Activated effector memory CD4-positive, alpha-beta T cell treated with Interleukin-2 at 50 U/mL for 16 hours (primary cell): ENCODE measurements around the gene ZNF354B.
"Not testable (repeated sequence)": the region's sequence is repeated elsewhere in the genome, so short reads cannot be mapped to it uniquely, and the experiment has no call there.

Experiments used
- DNase-seq: peaks from one replicate; pipeline ENCODE4 v3.0.0-alpha.2; 2020

Gene ZNF354B

DNA sequence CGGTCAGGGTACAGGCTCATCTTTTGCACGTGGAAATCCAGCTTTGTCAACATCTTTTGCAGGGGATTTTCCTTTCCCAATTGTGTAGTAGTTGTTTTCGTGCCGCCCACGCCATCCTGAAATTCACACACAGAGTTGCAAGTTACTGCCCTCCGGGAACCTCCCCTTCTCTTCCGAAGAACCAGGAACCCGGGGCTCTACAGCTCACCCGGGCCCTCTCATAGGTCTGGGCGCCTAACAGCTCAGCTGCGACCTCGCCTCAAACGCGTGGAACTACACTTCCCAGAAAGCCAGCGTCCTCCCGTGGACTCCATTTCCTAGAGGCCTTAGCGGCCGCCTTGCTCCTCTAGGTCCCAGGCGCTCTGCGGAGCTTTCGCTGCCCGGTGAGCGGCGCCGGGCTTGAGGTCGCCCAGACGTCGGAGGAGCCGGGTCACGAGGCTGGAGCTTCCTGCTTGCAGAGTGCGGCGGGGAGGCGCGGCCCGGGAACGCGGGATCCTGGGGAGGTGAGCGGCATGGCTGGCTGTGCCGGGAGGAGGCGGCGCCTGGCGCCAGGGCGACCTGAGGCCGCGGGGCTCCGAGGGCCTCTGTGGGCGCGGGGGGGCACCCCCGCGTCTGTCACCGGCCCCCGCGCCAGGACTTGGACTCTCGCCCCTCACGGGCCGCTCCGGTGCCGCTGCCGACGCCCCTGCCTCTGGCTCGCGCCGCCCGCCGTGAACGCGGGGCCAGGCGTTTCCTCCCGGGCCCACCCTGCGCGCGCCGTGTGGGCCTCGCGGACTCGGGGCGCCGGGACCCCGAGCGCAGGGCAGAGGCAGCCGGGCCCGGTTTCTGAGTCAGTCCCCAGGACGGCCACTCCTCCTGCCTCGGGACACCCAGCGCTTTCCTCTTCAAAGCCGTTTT, at the start of gene ZNF354B:
TSS of gene ZNF354B (plus strand) at position 329 of the 897 bp plus-strand sequence. CDS start 1,095 bp downstream, outside the sequence.
- peak; percentile 75 for DNase-seq

DNA sequence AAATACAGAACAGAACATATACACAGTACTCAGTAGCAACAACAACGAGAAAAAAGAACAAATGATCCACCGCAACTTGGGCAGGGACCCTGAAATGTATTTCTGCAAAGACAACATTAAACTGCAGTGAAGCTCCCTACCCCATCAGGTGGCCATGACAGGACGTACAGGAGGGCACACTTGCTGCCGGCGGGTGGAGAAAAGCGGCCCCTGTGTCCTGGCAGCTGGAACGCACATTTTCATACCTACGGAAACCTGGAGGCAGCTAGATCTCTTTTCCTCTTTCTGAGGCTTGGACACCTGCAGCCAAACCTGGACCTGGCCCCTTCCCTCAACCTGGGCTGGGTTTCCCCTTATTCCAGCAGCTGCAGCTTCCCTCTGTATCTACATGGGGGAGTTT, 42.2 kb upstream of the ZNF354B start:
- no peak for DNase-seq

DNA sequence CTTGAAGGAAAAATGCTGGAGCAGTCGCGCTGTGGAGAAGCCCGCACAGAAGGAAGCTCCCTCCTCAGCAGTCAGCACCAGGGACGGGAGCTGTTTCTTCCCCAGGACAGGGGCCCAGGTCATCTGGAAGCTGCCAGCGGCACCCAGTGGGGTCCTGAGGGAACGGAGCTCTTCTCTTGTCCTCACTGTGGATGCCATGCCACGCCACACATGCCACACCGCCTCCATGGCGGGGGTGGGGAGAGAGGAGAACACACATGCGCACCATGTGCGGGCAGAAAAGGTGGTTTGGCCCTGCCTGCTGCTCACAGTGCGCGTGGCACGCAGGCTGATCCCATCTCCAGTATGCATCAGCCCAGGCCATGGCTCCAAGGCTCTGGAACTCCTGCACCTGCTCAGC, 41.7 kb upstream of the ZNF354B start:
- no peak for DNase-seq

DNA sequence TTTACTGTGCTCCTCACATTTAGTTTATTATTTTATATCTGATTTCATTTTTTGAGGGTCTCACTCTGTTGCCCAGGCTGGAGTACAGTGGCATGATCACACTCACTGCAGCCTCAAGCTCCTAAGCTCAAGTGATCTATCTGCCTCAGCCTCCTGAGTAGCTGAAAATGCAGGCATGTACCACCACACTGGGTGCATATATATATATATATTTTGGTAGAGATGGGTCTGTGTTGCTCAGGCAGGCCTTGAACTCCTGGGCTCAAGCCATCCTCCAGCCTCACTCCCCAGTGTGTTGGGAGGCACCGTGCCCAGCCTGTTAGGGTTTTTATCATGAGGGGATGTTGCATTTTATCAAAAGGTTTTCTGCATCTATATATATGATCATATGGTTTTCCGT, 39.8 kb upstream of the ZNF354B start:
- DNase-seq, result no peak

DNA sequence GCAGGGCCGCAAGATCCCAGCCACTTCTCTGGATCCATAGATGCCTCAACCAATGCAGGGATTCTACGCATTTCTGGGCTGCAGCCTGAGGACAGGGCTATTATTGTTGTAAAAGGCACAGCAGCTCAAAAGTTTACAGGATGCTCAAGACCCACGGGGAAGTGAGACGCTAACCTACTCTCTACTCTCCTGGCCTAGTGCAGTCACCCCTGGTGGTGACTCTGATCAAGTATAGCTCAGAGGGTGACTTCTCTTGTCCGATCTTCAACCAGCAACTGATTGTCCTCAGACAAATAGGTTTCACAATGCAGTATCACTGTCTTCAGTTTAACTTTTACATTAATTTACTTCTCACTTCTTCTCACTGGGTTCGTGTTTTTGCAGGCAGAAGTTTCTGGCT, 34.3 kb upstream of the ZNF354B start:
- DNase-seq, result no peak

DNA sequence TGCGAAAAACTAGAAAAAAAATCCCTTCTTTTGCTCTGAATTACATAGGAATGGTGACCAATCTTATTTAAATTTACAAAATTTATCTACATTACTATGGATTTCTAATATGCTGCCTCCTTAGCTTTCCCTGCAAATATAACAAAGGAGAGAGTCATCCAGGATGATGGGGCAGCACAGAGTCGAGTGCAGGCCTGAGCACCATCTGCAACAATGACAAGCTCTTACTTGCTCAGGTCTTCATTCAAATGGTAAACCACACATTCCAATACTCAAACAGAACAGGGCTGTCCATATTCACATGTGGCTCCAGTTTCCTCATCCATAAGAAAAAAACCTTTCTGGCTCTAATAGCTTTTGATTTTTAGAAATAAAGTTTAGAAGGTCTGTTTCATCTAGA, 33.5 kb upstream of the ZNF354B start:
- no peak for DNase-seq

DNA sequence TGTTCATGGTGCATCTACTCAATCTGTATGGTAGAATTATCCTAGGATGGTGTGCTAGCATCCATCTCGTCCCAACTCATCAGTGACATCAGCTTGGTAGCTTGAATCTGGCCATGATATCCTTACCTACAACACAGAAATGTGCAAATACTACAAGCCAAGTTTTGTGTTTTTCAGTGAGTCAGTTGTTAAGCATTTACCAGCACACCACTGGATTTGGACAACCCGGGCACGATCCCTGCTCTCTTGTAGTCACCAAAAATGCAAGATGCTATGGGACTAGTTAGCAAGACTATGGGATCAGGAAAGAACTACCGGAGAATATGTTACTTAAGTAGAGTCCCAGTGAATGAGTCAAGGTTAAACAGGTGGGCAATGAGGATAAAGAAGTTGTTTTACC, 32.1 kb upstream of the ZNF354B start:
- DNase-seq, result no peak

DNA sequence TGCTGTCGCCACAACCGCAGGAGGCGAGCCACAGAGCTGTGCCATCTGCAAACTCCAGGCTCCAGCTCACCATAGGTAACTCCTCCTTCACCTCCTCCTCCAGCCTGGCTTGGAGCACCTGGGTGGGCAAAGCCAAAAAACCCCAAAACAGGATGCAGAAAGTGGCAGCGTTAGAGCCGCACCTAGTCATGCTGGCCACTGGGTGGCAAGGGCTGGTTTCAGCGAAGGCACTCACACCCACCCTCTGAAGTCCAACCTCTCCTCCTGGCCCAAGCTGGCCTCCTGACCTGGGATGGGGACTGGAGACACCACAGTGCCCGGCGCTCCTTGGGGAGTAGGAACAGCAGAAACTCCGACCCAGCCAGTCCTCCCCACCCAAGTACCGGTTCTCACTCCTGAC, 28.7 kb upstream of the ZNF354B start:
- no peak for DNase-seq

DNA sequence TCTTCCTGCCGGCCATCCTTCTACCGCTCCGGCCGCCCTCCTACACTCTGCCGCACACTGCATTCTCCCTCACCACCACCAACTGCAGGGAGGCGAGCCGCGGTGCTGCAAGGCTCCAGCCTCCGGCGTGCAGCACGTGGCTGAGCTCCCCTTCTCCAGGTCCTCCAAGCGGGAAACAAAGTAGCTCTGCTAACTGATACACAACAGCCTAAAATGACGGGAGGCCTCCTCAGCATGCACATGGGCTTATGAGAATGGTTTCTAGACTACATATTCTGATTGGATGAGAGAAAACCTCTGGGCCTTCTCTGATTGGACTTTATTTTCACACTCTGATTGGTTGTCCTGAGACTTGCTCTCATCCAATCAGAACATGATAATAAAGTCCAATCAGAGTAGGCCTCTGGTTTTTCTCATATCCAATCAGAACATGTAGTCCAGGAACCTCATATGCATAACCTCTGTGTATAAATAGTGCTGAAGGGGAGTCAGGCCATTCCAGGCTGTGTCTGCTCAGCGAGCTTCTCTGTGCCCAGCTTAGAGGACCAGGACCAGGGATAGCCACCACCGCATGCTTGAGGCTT, 27.0 kb upstream of the ZNF354B start:
- no peak for DNase-seq

DNA sequence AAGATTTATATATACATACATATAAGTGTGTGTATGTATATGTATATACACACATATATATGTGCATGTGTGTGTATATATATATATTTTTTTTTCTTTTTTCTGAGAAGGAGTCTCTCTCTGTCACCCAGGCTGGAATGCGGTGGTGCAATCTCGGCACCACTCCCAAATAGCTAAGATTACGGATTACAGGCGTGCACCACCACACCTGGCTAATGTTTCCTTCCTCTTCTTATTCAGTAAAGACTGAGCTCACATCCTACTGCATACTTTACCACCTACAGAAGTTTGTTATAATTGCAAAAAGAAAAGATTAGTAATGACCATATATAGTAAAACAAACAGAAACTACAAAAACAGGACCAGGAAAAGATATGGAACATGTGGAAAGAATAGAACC, 23.1 kb upstream of the ZNF354B start:
- DNase-seq, result no peak

DNA sequence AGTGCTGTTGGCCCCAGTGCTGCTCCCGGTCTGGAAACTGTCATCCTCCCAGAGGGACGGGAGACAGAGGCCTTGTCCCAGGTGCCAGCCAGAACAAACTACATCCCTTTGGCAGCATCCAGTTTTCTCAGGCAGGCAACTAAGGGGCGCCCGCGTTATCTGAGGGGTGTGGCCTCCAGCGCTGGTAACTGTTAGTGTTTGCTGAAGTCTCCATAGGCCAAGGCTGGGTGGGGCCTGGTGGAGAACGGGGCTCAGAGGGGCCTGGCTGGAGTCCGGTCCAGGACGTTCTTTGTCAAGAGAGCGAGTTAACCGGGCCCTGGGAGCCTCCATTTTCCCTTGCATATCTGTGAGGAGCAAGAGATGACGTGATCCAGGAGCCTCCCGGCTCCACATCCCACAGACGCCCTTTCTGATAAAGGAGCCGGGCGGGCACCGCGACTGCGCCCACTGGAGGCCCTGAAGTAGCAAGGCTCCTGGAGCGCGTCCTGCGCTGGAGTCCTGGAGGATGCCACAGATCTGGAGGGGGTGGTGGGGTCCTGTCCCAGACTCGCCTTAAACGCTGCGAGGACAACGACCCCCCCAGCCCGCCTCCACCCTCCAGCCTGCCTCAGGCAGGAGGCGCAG, 20.9 kb upstream of the ZNF354B start:
- not testable (repeated sequence) for DNase-seq

- peak; percentile 3 for DNase-seq
These were observed 20.4 kb upstream of the ZNF354B start for GRCh38 chr5:178839319-178839704.

- not testable (repeated sequence) for DNase-seq
These were observed 19.4 kb upstream of the ZNF354B start for GRCh38 chr5:178840399-178840798.

- no peak for DNase-seq
These were observed 10.4 kb upstream of the ZNF354B start for GRCh38 chr5:178849316-178849715.

DNA sequence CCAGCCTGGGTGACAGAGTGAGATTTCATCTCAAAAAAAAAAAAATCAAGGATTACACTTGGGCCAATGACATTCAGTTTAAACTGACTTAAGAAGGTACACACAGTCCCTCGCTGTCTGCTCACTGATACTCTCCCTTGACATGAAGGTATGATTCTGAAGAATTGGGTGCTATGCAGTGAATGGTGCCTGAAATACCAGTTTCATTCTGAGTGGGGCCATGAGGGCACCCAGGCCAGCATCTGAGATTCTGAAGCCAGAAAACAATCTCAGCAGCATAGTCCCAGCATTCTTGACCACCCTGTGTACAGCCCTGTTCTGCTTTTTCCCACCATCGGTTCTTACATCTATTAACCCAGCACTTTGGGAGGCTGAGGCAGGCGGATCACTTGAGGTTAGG, 7.8 kb upstream of the ZNF354B start:
- no peak for DNase-seq

GRCh38 chr5:178854284-178854683, 5.5 kb upstream of the ZNF354B start:
- no peak for DNase-seq

GRCh38 chr5:178860615-178861014, 862 bp downstream of the ZNF354B start:
- not testable (repeated sequence) for DNase-seq

DNA sequence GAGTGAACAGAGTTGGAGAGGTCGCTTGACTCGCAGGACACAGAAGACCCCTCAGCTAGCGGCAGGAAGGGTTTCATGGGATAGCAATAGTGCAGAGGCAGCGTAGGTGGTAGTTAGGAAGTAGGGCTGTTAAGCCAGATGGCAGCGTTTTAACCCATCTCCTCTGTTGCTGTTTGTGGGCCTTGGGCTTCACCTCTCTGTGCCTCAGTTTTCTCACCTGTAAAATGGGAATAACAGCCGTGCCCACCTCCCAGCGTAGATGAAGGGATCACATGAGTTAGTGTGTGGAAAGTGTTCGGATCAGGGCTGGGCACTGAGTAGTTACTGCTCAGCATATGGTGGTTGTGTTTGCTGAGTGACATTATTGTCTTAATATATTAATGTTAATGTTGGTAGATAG, 1.9 kb downstream of the ZNF354B start:
- DNase-seq, result no peak

GRCh38 chr5:178866946-178867345, 7.2 kb downstream of the ZNF354B start:
- no peak for DNase-seq

- no peak for DNase-seq
These were observed 9.8 kb downstream of the ZNF354B start for GRCh38 chr5:178869577-178869976.

GRCh38 chr5:178870411-178870810, 10.7 kb downstream of the ZNF354B start:
- DNase-seq, result no peak

DNA sequence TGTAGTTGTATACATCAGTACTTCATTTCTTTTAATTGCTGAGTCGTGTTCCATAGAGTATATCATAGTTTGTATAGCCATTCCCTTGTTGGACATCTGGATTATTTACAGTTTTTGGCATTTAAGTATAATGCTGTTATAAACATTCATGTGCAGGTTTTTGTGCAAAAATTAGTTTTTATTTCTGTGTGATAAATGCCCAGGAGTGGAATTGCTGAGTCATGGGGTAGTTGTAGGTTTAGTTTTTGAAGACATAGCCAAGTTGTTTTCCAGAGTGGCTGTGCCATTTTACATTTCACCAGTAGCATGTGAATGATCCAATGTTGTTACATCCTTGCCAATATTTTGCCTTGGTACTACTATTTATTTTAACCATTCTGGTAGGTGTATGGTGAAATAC, 12.5 kb downstream of the ZNF354B start:
- no peak for DNase-seq

- not testable (repeated sequence) for DNase-seq
These were observed 23.5 kb downstream of the ZNF354B start for GRCh38 chr5:178883115-178883694.
